H1 (cell line): ENCODE data around the gene TAF8. TPM values are rescaled to one million over a fixed set of nuclear protein-coding genes. Genes with fewer than 3 reads are reported as not detected.

ENCODE experiments used
- ASH2L ChIP-seq: fragments of 200-600, 300-600 bp; sonication (generic); IDR thresholded peaks from one replicate; pipeline ENCODE4 v1.7.1; 2017; ENCODE audit warnings: low read length
- ATF3 ChIP-seq: IDR thresholded peaks from 2 replicates; pipeline ENCODE4 v1.6.1; 2011; ENCODE audit warnings: low read depth, mild to moderate bottlenecking, low read length; ENCODE audit not compliant: insufficient read depth
- CHD7 ChIP-seq: fragments of 300-600 bp; sonication (generic); IDR thresholded peaks from 2 replicates; pipeline ENCODE4 v1.7.1; 2012; ENCODE audit warnings: low read length, moderate library complexity, mild to moderate bottlenecking, inconsistent platforms; ENCODE audit not compliant: insufficient replicate concordance
- SIN3A ChIP-seq, 2 experiments: IDR thresholded peaks in 1 of 2; conservative IDR thresholded peaks in 1 of 2; 2 replicates each; pipeline ENCODE4 v1.6.1; 2011 to 2012; ENCODE audit warnings: low read length in 2 of 2, improper control_type of control experiment in 1 of 2, low read depth in 1 of 2, mild to moderate bottlenecking in 1 of 2
- SIRT6 ChIP-seq: IDR thresholded peaks from one replicate; pipeline ENCODE4 v1.7.1; 2012; ENCODE audit warnings: low read length, inconsistent platforms
- polyA plus RNA-seq, 7 experiments: library from polyadenylated mRNA; depleted of rRNA in 3 of 7; stranded (reverse) in 5 of 7; unstranded in 2 of 7; fragments of >200 nt in 5 of 7; fragments of 200-250 nt in 2 of 7; gene quantifications; 1 replicate in 5 of 7; 2 replicates in 1 of 7; 4 replicates in 1 of 7; pipeline versions ENCODE4 v1.2.1 to v1.2.3, GENCODE V29; 2011 to 2013; ENCODE audit warnings: missing spikeins in 2 of 7, mixed read lengths in 2 of 7
- total RNA-seq: library from RNA; stranded (reverse); fragmentation: NEBNext Ultra II Directional; extraction: Animal tissue kit (Norgen Biotek cat#: 25700); gene quantifications from 2 replicates; pipeline ENCODE4 v1.2.1, GENCODE V29; 2021

Gene TAF8
- total and polyA plus RNA-seq, 2 of the 8 experiments (the other 6 are each of a cell fraction or from before 2014, with no cell fraction given): 32.2 to 34.0 TPM

GRCh38 chr6:42045538-42046460 is 4.5 kb upstream of the TAF8 start (continued):
- no peak for TF ChIP-seq CHD7
- no peak for TF ChIP-seq ATF3
- 0 out of 4 replicates have a peak, but pooled peaks have one; percentile 28 to 70 for TF ChIP-seq SIN3A (conservative IDR thresholded peaks at IDR 0.05 in 1 of 2, IDR thresholded peaks at IDR 0.05 in 1 of 2; ENCODE audit: low read depth in 1 of 2, low read length in 2 of 2)
- TF ChIP-seq ASH2L: peak; percentile 55
- TF ChIP-seq SIRT6: no peak
